ENCODE results near the gene CIZ1. TPM values are rescaled to one million over a fixed set of nuclear protein-coding genes. Genes with fewer than 3 reads are reported as not detected.

The CIZ1 gene
- total and polyA plus RNA-seq, 9 of the 15 experiments (the other 6 are each of a cell fraction or from before 2014, with no cell fraction given): 6.6 to 329 (median 87.8) TPM

- peak; percentile 73; the same call in 1 of the 2 replicates for TF ChIP-seq CTBP1 (IDR thresholded peaks at IDR 0.05; ENCODE audit: borderline replicate concordance)
- peak; percentile 27 for TF ChIP-seq HNRNPLL (IDR thresholded peaks at IDR 0.05; ENCODE audit: low read depth, low read length, poor library complexity, severe bottlenecking)
- TF ChIP-seq, protein P1, sequence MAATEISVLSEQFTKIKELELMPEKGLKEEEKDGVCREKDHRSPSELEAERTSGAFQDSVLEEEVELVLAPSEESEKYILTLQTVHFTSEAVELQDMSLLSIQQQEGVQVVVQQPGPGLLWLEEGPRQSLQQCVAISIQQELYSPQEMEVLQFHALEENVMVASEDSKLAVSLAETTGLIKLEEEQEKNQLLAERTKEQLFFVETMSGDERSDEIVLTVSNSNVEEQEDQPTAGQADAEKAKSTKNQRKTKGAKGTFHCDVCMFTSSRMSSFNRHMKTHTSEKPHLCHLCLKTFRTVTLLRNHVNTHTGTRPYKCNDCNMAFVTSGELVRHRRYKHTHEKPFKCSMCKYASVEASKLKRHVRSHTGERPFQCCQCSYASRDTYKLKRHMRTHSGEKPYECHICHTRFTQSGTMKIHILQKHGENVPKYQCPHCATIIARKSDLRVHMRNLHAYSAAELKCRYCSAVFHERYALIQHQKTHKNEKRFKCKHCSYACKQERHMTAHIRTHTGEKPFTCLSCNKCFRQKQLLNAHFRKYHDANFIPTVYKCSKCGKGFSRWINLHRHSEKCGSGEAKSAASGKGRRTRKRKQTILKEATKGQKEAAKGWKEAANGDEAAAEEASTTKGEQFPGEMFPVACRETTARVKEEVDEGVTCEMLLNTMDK (IDR thresholded peaks at IDR 0.05; ENCODE audit: borderline replicate concordance, insufficient read depth, low read depth, low read length, poor library complexity, severe bottlenecking): peak; percentile 98
- 0 out of 4 replicates have a peak, but pooled peaks of 1 of the 2 experiments have one; percentile 31 for TF ChIP-seq UBTF (IDR thresholded peaks at IDR 0.05; ENCODE audit: borderline replicate concordance in 1 of 2, low read depth in 2 of 2, low read length in 2 of 2)
- no peak for TF ChIP-seq RAD51 (IDR thresholded peaks at IDR 0.05; ENCODE audit: borderline replicate concordance, low read depth)
- peak in 1 of 2 experiments; percentile 90; a peak in 2 of 4 replicates for TF ChIP-seq TEAD1 (CRISPR knock-in tag; IDR thresholded peaks at IDR 0.05)
- TF ChIP-seq, protein P2, sequence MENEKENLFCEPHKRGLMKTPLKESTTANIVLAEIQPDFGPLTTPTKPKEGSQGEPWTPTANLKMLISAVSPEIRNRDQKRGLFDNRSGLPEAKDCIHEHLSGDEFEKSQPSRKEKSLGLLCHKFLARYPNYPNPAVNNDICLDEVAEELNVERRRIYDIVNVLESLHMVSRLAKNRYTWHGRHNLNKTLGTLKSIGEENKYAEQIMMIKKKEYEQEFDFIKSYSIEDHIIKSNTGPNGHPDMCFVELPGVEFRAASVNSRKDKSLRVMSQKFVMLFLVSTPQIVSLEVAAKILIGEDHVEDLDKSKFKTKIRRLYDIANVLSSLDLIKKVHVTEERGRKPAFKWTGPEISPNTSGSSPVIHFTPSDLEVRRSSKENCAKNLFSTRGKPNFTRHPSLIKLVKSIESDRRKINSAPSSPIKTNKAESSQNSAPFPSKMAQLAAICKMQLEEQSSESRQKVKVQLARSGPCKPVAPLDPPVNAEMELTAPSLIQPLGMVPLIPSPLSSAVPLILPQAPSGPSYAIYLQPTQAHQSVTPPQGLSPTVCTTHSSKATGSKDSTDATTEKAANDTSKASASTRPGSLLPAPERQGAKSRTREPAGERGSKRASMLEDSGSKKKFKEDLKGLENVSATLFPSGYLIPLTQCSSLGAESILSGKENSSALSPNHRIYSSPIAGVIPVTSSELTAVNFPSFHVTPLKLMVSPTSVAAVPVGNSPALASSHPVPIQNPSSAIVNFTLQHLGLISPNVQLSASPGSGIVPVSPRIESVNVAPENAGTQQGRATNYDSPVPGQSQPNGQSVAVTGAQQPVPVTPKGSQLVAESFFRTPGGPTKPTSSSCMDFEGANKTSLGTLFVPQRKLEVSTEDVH (IDR thresholded peaks at IDR 0.05; ENCODE audit: low read depth, partially characterized antibody): peak; percentile 69
- no peak for TF ChIP-seq POU5F1 (IDR thresholded peaks at IDR 0.05; ENCODE audit: borderline replicate concordance, low read depth, low read length, partially characterized antibody)
- TF ChIP-seq TGIF2 (CRISPR knock-in tag; IDR thresholded peaks at IDR 0.05): no peak
- TF ChIP-seq DMBX1 (CRISPR knock-in tag; IDR thresholded peaks at IDR 0.05; ENCODE audit: borderline replicate concordance): no peak
- TF ChIP-seq ATF7 (IDR thresholded peaks at IDR 0.05): peak; percentile 63; the same call in 1 of the 2 replicates
- 0 out of 2 replicates have a peak, but pooled peaks have one; percentile 25 for TF ChIP-seq BCOR (IDR thresholded peaks at IDR 0.05)
- 0 out of 2 replicates have a peak, but pooled peaks have one; percentile 23 for TF ChIP-seq RBFOX2 (IDR thresholded peaks at IDR 0.05; ENCODE audit: low read depth, low read length)
- TF ChIP-seq TEAD4 (IDR thresholded peaks at IDR 0.05; ENCODE audit: low read length): peak; percentile 39; the same call in 1 of the 2 replicates
- no peak for TF ChIP-seq TEAD4 (CRISPR knock-in tag; IDR thresholded peaks at IDR 0.05; ENCODE audit: borderline replicate concordance)
These were observed 73.5 kb downstream of the CIZ1 start (continued) for GRCh38 chr9:128117613-128118471.

Data from K562 (cell line).